ENCODE data around the gene CCR2.
"Not testable (repeated sequence)": the region's sequence is repeated elsewhere in the genome, so short reads cannot be mapped to it uniquely, and the experiment has no call there.

Gene CCR2

GRCh38 chr3:46402902-46403301 lies 49.0 kb downstream of the CCR2 start:
- DNase-seq (ENCODE audit: low read depth), result not testable (repeated sequence)

GRCh38 chr3:46405301-46406019 lies 51.5 kb downstream of the CCR2 start:
- no peak for DNase-seq (ENCODE audit: low read depth)

- DNase-seq (ENCODE audit: low read depth), result no peak
Observed at GRCh38 chr3:46406443-46406787, 52.5 kb downstream of the CCR2 start.

GRCh38 chr3:46406788-46407611 lies 53.1 kb downstream of the CCR2 start, which contains the start of the genes CCR5AS and CCRL2:
Gene CCR5AS (minus strand): TSS chr3:46407066.
Gene CCRL2 (plus strand): TSS chr3:46407259. CDS start chr3:46408080, 821 bp downstream.
- DNase-seq (ENCODE audit: low read depth), result peak; percentile 53

- no peak for DNase-seq (ENCODE audit: low read depth)
Observed at GRCh38 chr3:46407970-46408369, 54.1 kb downstream of the CCR2 start.

- DNase-seq (ENCODE audit: low read depth), result no peak
Observed at GRCh38 chr3:46408853-46409252, 54.9 kb downstream of the CCR2 start.

GRCh38 chr3:46409739-46410489 lies 56.0 kb downstream of the CCR2 start:
- no peak for DNase-seq (ENCODE audit: low read depth)
